HL-60 (cell line): ENCODE data around the gene CASQ2.

Experiments used
- DNase-seq, 2 experiments: peaks; one replicate each; pipeline ENCODE4 v3.0.0-alpha.2; 2010 to 2020; ENCODE audit warnings: low read depth in 1 of 2, low spot score in 1 of 2
- H3K27ac ChIP-seq: fragments of 250-450 bp; sonication (Bioruptor Pico); replicated peaks from 2 replicates; pipeline ENCODE4 v1.5.1; 2020; ENCODE audit warnings: mild to moderate bottlenecking, moderate library complexity
- H3K27me3 ChIP-seq: fragments of 250-450 bp; sonication (Bioruptor Pico); 2 replicates; pipeline ENCODE4 v1.5.1; 2021; ENCODE audit warnings: mild to moderate bottlenecking, moderate library complexity; ENCODE audit not compliant: insufficient read depth, poor library complexity, severe bottlenecking
- H3K4me3 ChIP-seq: replicated peaks from 2 replicates; pipeline ENCODE4 v1.5.1; 2011; ENCODE audit warnings: mild to moderate bottlenecking, control low read depth, low read length; ENCODE audit not compliant: insufficient read depth
- GABPA ChIP-seq: IDR thresholded peaks from 2 replicates; pipeline ENCODE4 v1.6.1; 2012; ENCODE audit warnings: low read depth
- POLR2AphosphoS5 ChIP-seq: IDR thresholded peaks from 2 replicates; pipeline ENCODE4 v1.6.1; 2012; ENCODE audit warnings: low read depth
- SPI1 ChIP-seq: IDR thresholded peaks from 2 replicates; pipeline ENCODE4 v1.6.1; 2012; ENCODE audit warnings: low read depth, mild to moderate bottlenecking, borderline replicate concordance
- TF ChIP-seq, protein P1 (sequence below): IDR thresholded peaks from 2 replicates; pipeline ENCODE4 v1.6.1; 2012; ENCODE audit warnings: low read depth; ENCODE audit not compliant: insufficient replicate concordance
- TF ChIP-seq, protein P2 (sequence below): IDR thresholded peaks from one replicate; pipeline ENCODE4 v1.5.1; 2011; ENCODE audit warnings: low read length, control low read depth, inconsistent platforms; ENCODE audit not compliant: insufficient read depth

The CASQ2 gene

DNA sequence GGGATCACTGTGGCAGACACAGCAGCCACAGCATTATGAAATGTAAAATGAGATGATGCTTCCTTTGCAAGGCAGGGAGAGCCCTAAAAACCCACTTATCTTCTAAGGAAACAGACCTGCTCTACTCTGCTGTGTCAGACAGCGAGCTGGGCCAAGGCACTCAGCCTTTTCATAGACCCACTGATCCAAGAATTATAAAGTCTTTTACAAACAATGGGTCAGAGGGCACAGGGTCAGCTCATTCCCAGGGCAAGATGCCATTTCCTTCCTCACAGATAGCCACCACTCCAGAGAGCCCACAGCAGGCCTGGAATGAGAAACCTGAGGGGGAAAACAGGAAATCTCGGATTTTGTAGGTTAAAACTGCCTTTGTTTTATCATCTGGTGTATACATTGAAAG is 42.9 kb downstream of the CASQ2 start:
- Histone ChIP-seq H3K4me3 (no peak overlapping the region), H3K27me3 (no peaks in the 10 kb centered on the region), H3K27ac (no peak overlapping the region)
- DNase-seq: no peak
- no peak for TF ChIP-seq SPI1
- no peak for TF ChIP-seq POLR2AphosphoS5
- no peak for TF ChIP-seq GABPA
- TF ChIP-seq, protein P1, sequence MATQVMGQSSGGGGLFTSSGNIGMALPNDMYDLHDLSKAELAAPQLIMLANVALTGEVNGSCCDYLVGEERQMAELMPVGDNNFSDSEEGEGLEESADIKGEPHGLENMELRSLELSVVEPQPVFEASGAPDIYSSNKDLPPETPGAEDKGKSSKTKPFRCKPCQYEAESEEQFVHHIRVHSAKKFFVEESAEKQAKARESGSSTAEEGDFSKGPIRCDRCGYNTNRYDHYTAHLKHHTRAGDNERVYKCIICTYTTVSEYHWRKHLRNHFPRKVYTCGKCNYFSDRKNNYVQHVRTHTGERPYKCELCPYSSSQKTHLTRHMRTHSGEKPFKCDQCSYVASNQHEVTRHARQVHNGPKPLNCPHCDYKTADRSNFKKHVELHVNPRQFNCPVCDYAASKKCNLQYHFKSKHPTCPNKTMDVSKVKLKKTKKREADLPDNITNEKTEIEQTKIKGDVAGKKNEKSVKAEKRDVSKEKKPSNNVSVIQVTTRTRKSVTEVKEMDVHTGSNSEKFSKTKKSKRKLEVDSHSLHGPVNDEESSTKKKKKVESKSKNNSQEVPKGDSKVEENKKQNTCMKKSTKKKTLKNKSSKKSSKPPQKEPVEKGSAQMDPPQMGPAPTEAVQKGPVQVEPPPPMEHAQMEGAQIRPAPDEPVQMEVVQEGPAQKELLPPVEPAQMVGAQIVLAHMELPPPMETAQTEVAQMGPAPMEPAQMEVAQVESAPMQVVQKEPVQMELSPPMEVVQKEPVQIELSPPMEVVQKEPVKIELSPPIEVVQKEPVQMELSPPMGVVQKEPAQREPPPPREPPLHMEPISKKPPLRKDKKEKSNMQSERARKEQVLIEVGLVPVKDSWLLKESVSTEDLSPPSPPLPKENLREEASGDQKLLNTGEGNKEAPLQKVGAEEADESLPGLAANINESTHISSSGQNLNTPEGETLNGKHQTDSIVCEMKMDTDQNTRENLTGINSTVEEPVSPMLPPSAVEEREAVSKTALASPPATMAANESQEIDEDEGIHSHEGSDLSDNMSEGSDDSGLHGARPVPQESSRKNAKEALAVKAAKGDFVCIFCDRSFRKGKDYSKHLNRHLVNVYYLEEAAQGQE: no peak
- TF ChIP-seq, protein P2, sequence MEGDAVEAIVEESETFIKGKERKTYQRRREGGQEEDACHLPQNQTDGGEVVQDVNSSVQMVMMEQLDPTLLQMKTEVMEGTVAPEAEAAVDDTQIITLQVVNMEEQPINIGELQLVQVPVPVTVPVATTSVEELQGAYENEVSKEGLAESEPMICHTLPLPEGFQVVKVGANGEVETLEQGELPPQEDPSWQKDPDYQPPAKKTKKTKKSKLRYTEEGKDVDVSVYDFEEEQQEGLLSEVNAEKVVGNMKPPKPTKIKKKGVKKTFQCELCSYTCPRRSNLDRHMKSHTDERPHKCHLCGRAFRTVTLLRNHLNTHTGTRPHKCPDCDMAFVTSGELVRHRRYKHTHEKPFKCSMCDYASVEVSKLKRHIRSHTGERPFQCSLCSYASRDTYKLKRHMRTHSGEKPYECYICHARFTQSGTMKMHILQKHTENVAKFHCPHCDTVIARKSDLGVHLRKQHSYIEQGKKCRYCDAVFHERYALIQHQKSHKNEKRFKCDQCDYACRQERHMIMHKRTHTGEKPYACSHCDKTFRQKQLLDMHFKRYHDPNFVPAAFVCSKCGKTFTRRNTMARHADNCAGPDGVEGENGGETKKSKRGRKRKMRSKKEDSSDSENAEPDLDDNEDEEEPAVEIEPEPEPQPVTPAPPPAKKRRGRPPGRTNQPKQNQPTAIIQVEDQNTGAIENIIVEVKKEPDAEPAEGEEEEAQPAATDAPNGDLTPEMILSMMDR: no peak

DNA sequence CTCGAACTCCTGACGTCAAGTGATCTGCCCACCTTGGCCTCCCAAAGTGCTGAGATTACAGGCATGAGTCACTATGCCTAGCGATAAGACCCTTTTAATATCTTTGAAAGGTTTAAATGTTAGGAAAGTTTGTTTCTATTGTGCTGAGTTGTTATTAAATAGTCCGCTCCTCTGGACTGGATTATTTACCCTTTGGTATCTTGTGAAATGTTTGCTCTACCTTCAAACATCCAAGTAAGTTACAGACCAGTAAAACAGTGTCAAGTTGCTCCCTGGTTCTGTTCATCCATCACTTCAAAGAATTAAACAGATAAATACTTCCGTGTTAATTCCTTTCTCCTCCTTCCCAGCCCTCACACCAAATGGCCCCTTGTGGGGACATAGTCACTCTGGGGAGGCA is 44.8 kb downstream of the CASQ2 start:
- H3K4me3 ChIP-seq: no peak overlapping the region
- H3K27ac ChIP-seq: no peak overlapping the region
- H3K27me3 ChIP-seq: no peaks in the 10 kb centered on the region
- no peak for DNase-seq
- TF ChIP-seq, protein P2: no peak
- TF ChIP-seq POLR2AphosphoS5 (no peak), SPI1 (no peak), GABPA (no peak)
- TF ChIP-seq, protein P1: no peak

DNA sequence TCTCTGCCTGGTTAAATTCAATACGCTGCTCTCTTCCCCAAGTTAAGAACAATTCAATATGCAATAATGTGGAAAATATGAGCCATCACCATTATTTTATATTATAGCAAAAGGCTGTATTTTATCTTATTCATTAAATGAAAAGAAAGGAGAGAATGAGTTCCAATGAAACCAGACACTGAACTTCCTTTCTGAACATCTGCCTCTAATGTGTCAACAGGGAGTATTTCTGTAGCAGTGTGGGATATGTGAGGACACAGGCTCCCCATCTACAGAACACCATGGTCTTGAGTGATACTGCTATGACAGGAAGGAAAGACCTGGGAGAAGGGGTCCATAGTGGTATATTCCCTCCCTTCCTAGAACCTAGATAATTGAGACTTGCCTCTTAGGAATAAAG is 46.3 kb downstream of the CASQ2 start:
- DNase-seq: no peak
- H3K4me3 ChIP-seq: no peak overlapping the region
- TF ChIP-seq GABPA (no peak), SPI1 (no peak)
- H3K27me3 ChIP-seq: no peaks in the 10 kb centered on the region
- H3K27ac ChIP-seq: no peak overlapping the region

DNA sequence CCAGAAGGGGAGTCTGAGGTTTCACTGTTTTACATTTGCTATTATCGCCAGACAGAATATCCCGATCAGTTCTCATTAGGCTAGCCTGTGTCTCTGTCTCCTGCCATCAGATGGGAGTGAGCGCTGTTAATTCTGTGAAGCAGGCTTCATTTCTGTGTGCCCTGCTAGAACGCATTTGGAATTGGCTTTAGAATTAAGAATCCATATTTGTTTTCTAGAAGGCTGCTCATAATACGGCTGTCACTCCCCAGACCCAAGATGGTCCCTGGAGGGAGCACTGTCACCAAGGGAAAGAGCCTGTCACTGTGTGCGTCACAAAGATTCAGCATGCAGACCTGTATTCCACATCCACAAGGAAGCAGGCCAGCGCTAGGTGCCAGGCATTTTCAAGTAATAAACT is 49.2 kb downstream of the CASQ2 start:
- peaks cover 2% of the 10 kb centered on the region for H3K27me3 ChIP-seq
- H3K27ac ChIP-seq: no peak overlapping the region
- no peak for TF ChIP-seq SPI1
- TF ChIP-seq, protein P1: no peak
- no peak for TF ChIP-seq GABPA
- TF ChIP-seq, protein P2: no peak
- no peak for TF ChIP-seq POLR2AphosphoS5
- no peak overlapping the region for H3K4me3 ChIP-seq
- DNase-seq: no peak
